Fibroblast of villous mesenchyme (primary cell): ENCODE results near the gene SLC38A4. TPM values are rescaled to one million over a fixed set of nuclear protein-coding genes. Genes with fewer than 3 reads are reported as not detected.
"Not testable (repeated sequence)": the region's sequence is repeated elsewhere in the genome, so short reads cannot be mapped to it uniquely, and the experiment has no call there.

ENCODE experiments used
- DNase-seq: peaks from one replicate; pipeline ENCODE4 v3.0.0-alpha.2; 2010; ENCODE audit warnings: low read depth
- H3K4me3 ChIP-seq: 2 replicates; pipeline ENCODE4 v1.5.1; 2011; ENCODE audit warnings: low read depth, mild to moderate bottlenecking, low read length
- total RNA-seq: library from RNA; depleted of rRNA; stranded (reverse); fragments of >200 nt; gene quantifications from 2 replicates; pipeline ENCODE4 v1.2.3, GENCODE V29; 2012
- TF ChIP-seq, protein P1 (sequence below): IDR thresholded peaks from 2 replicates; pipeline ENCODE4 v1.5.1; 2012; ENCODE audit warnings: low read depth, mild to moderate bottlenecking, low read length; ENCODE audit not compliant: insufficient read depth

SLC38A4 gene
- total RNA-seq, 1 donor: 23.7 TPM

DNA sequence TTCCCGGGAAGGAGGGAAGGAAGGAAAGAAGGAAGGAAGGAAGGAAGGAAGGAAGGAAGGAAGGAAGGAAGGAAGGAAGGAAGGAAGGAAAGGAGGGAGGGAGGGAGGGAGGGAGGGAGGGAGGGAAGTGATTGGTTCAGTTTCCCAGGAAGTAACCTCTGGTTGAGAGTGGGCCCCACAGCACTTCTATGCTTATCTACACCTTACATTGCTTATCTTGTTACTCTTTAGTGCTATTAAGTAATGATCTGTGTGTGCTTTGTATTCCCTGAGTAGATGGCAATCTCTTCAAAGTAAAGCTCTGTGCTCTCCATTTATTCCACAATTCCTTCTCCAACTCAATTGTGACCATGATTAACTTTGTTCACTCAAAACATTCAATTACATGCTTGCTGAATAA, 74.6 kb downstream of the SLC38A4 start:
- no peak overlapping the region for H3K4me3 ChIP-seq
- TF ChIP-seq, protein P1, sequence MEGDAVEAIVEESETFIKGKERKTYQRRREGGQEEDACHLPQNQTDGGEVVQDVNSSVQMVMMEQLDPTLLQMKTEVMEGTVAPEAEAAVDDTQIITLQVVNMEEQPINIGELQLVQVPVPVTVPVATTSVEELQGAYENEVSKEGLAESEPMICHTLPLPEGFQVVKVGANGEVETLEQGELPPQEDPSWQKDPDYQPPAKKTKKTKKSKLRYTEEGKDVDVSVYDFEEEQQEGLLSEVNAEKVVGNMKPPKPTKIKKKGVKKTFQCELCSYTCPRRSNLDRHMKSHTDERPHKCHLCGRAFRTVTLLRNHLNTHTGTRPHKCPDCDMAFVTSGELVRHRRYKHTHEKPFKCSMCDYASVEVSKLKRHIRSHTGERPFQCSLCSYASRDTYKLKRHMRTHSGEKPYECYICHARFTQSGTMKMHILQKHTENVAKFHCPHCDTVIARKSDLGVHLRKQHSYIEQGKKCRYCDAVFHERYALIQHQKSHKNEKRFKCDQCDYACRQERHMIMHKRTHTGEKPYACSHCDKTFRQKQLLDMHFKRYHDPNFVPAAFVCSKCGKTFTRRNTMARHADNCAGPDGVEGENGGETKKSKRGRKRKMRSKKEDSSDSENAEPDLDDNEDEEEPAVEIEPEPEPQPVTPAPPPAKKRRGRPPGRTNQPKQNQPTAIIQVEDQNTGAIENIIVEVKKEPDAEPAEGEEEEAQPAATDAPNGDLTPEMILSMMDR: no peak
- DNase-seq: no peak

DNA sequence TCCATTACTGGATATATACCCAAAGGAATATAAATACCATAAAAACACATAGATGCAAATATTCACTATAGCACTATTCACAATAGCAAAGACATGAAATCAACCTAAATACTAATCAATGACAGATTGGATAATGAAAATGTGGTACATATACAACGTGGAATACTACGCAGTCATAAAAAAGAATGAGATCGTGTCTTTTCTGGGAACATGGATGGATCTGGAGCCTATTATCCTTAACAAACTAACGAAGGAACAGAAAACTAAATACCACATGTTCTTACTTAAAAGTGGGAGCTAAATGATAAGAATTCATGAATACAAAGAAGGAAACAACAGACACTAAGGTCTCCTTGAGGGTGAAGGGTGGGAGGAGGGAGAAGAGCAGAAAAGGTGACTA, 76.5 kb downstream of the SLC38A4 start:
- no peak for DNase-seq
- no peak overlapping the region for H3K4me3 ChIP-seq
- TF ChIP-seq, protein P1: no peak

DNA sequence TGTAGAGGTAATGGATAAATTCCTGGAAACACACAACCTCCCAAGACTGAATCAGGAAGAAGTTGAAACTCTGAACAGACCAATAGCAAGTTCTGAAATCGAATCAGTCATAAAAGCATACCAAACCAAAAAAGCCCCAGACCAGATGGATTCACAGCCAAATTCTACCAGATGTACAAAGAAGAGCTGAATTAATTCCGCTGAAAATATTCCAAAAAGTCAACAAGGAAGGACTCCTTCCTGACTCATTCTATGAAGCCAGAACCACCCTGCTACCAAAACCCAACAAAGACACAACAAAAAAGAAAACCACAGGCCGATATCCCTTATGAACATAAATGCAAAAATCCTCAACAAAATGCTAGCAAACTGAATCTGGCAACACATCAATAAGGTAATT, 81.5 kb downstream of the SLC38A4 start:
- TF ChIP-seq, protein P1: no peak
- no peak overlapping the region for H3K4me3 ChIP-seq
- DNase-seq: no peak

DNA sequence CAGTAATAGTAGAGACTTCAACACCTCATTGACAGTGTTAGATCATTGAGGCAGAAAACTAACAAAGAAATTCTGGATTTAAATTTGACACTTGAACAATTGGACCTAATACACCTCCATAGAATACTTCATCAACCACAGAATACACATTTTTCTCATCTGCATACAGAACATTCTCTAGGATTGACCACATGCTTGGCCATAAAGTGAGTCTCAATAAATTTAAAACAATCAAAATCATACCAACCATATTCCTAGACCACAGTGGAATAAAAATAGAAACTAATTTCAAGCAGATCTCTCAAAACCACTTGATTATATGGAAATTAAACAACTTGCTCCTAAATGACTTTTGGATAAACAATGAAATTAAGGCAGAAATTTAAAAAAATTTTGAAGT, 82.3 kb downstream of the SLC38A4 start:
- no peak for DNase-seq
- TF ChIP-seq, protein P1: no peak
- no peak overlapping the region for H3K4me3 ChIP-seq

DNA sequence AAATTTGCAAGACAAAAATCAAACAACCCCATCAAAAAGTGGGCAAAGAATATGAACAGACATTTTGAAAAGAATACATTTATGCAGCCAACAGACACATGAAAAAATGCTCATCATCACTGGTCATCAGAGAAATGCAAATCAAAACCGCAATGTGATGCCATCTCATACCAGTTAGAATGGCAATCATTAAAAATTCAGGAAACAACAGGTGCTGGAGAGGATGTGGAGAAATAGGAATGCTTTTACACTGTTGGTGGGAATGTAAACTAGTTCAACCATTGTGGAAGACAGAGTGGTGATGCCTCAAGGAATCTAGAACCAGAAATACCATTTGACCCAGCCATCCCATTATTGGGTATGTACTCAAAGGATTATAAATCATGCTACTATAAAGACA, 83.5 kb downstream of the SLC38A4 start:
- DNase-seq, H3K4me3 ChIP-seq: not testable (repeated sequence)

DNA sequence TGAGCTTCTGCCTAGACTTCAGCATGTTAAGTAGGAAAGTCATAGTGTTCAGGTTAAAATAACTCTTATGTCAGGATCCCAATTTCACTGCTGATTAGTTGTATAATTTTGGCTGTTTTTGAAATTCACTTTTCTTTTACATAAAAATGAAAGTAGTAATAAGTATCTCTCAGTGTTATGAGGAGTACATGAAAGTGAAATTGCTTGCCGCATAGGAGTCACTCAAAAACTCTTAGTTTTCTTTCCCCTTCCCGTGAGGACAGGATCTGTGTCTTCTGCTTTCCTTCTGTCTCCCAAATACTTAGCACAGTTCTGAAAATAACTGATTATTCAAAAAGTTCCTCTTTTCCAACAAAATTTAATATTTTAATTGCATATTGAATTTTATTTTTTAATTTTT, 100.5 kb downstream of the SLC38A4 start:
- DNase-seq: no peak
- TF ChIP-seq, protein P1: no peak
- H3K4me3 ChIP-seq: no peak overlapping the region

DNA sequence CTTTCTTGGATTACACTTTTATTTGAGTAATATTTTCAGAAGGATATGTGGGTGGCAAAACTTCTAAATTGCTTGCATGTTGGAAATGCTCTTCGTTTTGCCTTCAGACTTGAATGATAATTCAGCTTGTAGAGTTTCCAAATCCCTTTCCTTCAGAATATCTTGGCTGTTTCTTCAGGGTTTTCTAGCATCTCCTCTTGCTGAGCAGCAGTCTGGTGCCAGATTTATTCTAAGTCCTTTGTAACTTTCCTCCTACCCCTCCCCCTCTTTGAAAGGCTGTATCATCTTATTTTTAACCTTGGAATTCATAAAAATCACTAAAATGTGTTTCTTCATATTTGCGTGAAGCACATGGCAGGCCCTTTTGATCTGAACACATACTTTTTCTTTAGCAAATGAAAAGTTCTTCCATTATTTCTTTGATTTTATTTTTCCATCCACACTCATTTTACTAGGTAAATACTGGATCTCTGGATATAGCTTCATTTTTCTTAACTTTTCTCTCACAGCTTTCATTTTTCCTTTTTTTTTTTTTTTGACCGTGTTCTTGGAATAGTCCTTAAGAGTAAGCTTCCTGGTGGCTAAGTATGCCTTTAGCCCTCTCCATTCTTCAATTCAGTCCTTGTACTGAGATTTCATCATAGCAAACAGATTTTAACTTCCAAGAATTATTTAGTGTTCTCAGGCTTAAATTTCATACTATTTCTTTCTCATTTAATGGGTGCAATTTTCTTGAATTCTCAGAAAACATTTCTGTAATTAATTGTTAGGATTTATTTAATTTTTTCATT, 102.0 kb downstream of the SLC38A4 start:
- no peak for DNase-seq
- TF ChIP-seq, protein P1: no peak
- H3K4me3 ChIP-seq: no peak overlapping the region
